Vagina (tissue), 2 donors: ENCODE measurements around the gene L1TD1.

Experiments
- POLR2A ChIP-seq, 2 donors: fragments of 450-650 bp; IDR thresholded peaks; one replicate each; pipeline ENCODE4 v1.6.1; 2017; ENCODE audit warnings: antibody characterized with exemption in 2 of 2, mild to moderate bottlenecking in 2 of 2, moderate library complexity in 2 of 2
- POLR2AphosphoS5 ChIP-seq, 2 donors: sonication (generic); formaldehyde crosslinking; IDR thresholded peaks; one replicate each; pipeline ENCODE4 v1.9.0; 2017; ENCODE audit warnings: antibody characterized with exemption in 2 of 2, mild to moderate bottlenecking in 2 of 2, low read depth in 1 of 2; ENCODE audit not compliant: insufficient read depth in 1 of 2
- TF ChIP-seq, protein P1 (sequence below), 3 experiments: fragments of 450-650 bp in 2 of 3; fragments of 200-600 bp in 1 of 3; sonication (generic) in 1 of 3; IDR thresholded peaks; one replicate each; pipeline ENCODE4 v1.5.1; 2017 to 2019; ENCODE audit warnings: antibody characterized with exemption in 3 of 3, mild to moderate bottlenecking in 2 of 3, moderate library complexity in 2 of 3

DNA sequence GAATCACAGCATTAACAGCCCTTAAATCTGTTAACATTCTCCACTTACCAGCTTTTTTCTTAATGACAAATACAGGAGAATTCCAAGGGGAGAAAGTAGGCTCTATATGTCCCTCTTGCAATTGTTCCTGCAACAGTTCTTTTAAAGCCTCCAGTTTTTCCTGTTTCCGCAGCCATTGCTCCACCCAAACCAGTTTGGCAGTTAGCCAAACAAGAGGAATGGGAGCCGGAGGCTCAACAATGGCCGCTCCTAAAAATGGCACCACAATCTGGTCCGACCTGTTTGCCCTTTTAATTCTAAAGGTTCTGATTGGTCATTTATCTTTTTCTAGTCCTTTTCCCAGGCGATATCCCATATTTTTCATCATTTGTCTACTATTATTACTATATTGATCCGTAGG, 14.0 kb upstream of the L1TD1 start:
- TF ChIP-seq, protein P1, sequence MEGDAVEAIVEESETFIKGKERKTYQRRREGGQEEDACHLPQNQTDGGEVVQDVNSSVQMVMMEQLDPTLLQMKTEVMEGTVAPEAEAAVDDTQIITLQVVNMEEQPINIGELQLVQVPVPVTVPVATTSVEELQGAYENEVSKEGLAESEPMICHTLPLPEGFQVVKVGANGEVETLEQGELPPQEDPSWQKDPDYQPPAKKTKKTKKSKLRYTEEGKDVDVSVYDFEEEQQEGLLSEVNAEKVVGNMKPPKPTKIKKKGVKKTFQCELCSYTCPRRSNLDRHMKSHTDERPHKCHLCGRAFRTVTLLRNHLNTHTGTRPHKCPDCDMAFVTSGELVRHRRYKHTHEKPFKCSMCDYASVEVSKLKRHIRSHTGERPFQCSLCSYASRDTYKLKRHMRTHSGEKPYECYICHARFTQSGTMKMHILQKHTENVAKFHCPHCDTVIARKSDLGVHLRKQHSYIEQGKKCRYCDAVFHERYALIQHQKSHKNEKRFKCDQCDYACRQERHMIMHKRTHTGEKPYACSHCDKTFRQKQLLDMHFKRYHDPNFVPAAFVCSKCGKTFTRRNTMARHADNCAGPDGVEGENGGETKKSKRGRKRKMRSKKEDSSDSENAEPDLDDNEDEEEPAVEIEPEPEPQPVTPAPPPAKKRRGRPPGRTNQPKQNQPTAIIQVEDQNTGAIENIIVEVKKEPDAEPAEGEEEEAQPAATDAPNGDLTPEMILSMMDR (IDR thresholded peaks at IDR 0.05): no peak
- TF ChIP-seq POLR2A (IDR thresholded peaks at IDR 0.05) (no peak), POLR2AphosphoS5 (IDR thresholded peaks at IDR 0.05; ENCODE audit: insufficient read depth in 1 of 2, low read depth in 1 of 2) (no peak)
